ENCODE data around the gene FASTKD3. TPM values are rescaled to one million over a fixed set of nuclear protein-coding genes. Genes with fewer than 3 reads are reported as not detected.

The FASTKD3 gene
- polyA plus RNA-seq, 3 donors, result 7.2 to 15.5 (median 10.7) TPM

DNA sequence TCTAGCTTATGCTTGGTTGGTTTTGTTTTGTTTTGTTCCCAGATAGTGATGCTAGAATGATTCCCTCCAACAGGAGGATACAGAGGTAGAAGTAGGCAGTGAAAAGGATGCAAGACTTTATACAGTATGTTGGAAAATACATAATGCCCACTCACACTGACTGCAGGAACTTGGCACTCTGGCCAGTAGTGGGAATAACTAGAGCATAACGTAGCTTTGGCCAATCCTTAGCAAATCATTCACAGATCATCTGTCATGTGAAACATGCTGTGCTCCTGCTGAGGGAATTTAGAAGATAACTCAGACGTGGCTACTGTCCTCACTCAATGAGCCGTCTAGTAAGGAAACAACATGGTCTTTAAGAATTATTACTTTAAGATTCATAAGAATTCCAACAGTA, 31.4 kb downstream of the FASTKD3 start:
- TF ChIP-seq CTCF (IDR thresholded peaks at IDR 0.05), result no peak
- Histone ChIP-seq H3K36me3 (replicated peaks in 1 of 2; ENCODE audit: control insufficient read depth in 1 of 2, insufficient read depth in 2 of 2, low read length in 2 of 2) (no peaks in the 10 kb centered on the region), H3K4me1 (ENCODE audit: control insufficient read depth in 1 of 2, insufficient read depth in 2 of 2, low read length in 2 of 2) (no peaks in the 10 kb centered on the region), H3K4me3 (replicated peaks in 1 of 3; ENCODE audit: low read depth in 2 of 3, low read length in 3 of 3) (no peak overlapping the region), H3K4me2 (replicated peaks; ENCODE audit: extremely low read depth, low read length, poor library complexity, severe bottlenecking) (no peak overlapping the region), H2AFZ (ENCODE audit: insufficient read depth, low read depth, low read length, poor library complexity, severe bottlenecking) (no peak overlapping the region), H3K9me3 (replicated peaks in 1 of 2; ENCODE audit: control insufficient read depth in 1 of 2, insufficient read depth in 1 of 2, low read length in 2 of 2) (no peaks in the 10 kb centered on the region), H3K27ac (ENCODE audit: low read depth in 1 of 2, low read length in 2 of 2) (no peak overlapping the region), H3K27me3 (ENCODE audit: control insufficient read depth in 2 of 2, insufficient read depth in 2 of 2, low read length in 2 of 2) (no peaks in the 10 kb centered on the region), H4K20me1 (ENCODE audit: insufficient read depth, low read length) (no peaks in the 10 kb centered on the region), H3K79me2 (ENCODE audit: insufficient read depth, low read length) (no peaks in the 10 kb centered on the region), H3K9ac (ENCODE audit: insufficient read depth, low read length, poor library complexity, severe bottlenecking) (no peak overlapping the region)
- no peak for DNase-seq
- H3K4me1 Mint-ChIP-seq, result no peaks in the 10 kb centered on the region
- H3K9me3 Mint-ChIP-seq, result peaks cover 0 to 7% (median 3%) of the 10 kb centered on the region in 7 donors
- no peak overlapping the region for H3K4me3 Mint-ChIP-seq
- peaks cover 0 to 10% (median 4%) of the 10 kb centered on the region in 3 donors for H3K27me3 Mint-ChIP-seq (ENCODE audit: low read depth in 3 of 3)
- no CpG with 5 or more reads among the region's 3 CpGs for WGBS (ENCODE audit: insufficient coverage)
- no peak overlapping the region for H3K27ac Mint-ChIP-seq
- intact Hi-C loops (cut with micrococcal nuclease), result no loop called here
- no peaks in the 10 kb centered on the region for H3K36me3 Mint-ChIP-seq

- intact Hi-C loops (cut with micrococcal nuclease), result no loop called here
- no peak overlapping the region for H2AFZ ChIP-seq (ENCODE audit: insufficient read depth, low read depth, low read length, poor library complexity, severe bottlenecking)
- no peaks in the 10 kb centered on the region for H3K4me1 ChIP-seq (ENCODE audit: control insufficient read depth in 1 of 2, insufficient read depth in 2 of 2, low read length in 2 of 2)
- no peak for DNase-seq
- H3K27me3 ChIP-seq (ENCODE audit: control insufficient read depth in 2 of 2, insufficient read depth in 2 of 2, low read length in 2 of 2), result no peaks in the 10 kb centered on the region
- H3K36me3 ChIP-seq (replicated peaks in 1 of 2; ENCODE audit: control insufficient read depth in 1 of 2, insufficient read depth in 2 of 2, low read length in 2 of 2), result no peaks in the 10 kb centered on the region
- no peaks in the 10 kb centered on the region for H4K20me1 ChIP-seq (ENCODE audit: insufficient read depth, low read length)
- H3K9me3 ChIP-seq (replicated peaks in 1 of 2; ENCODE audit: control insufficient read depth in 1 of 2, insufficient read depth in 1 of 2, low read length in 2 of 2), result no peaks in the 10 kb centered on the region
- no CpG with 5 or more reads among the region's 4 CpGs for WGBS (ENCODE audit: insufficient coverage)
- no peaks in the 10 kb centered on the region for H3K36me3 Mint-ChIP-seq
- peaks cover 3 to 8% (median 7%) of the 10 kb centered on the region in 3 donors for H3K27me3 Mint-ChIP-seq (ENCODE audit: low read depth in 3 of 3)
- no peak overlapping the region for H3K27ac ChIP-seq (ENCODE audit: low read depth in 1 of 2, low read length in 2 of 2)
- H3K27ac Mint-ChIP-seq, result no peak overlapping the region
- no peaks in the 10 kb centered on the region for H3K79me2 ChIP-seq (ENCODE audit: insufficient read depth, low read length)
- peaks cover 0 to 6% (median 0%) of the 10 kb centered on the region in 7 donors for H3K9me3 Mint-ChIP-seq
- H3K9ac ChIP-seq (ENCODE audit: insufficient read depth, low read length, poor library complexity, severe bottlenecking), result no peak overlapping the region
- H3K4me1 Mint-ChIP-seq, result no peaks in the 10 kb centered on the region
- no peak overlapping the region for H3K4me2 ChIP-seq (replicated peaks; ENCODE audit: extremely low read depth, low read length, poor library complexity, severe bottlenecking)
- no peak overlapping the region for H3K4me3 Mint-ChIP-seq
- no peak overlapping the region for H3K4me3 ChIP-seq (replicated peaks in 1 of 3; ENCODE audit: low read depth in 2 of 3, low read length in 3 of 3)
- no peak for TF ChIP-seq CTCF (IDR thresholded peaks at IDR 0.05)
Measured at GRCh38 chr5:7834982-7835381, 33.8 kb downstream of the FASTKD3 start.
